ENCODE measurements around the gene CYTH2. TPM values are rescaled to one million over a fixed set of nuclear protein-coding genes. Genes with fewer than 3 reads are reported as not detected.
A peak's percentile ranks its signal among the peaks of the same experiment; 100 is the strongest.

The CYTH2 gene
- polyA plus RNA-seq, 6 donors from 2014 or later: 10.0 to 29.9 (median 20.3) TPM

- peak overlapping the region in 1 of 8 donors; percentile 42 for H3K4me3 Mint-ChIP-seq
- H3K9me3 Mint-ChIP-seq: no peaks in the 10 kb centered on the region
- H3K36me3 Mint-ChIP-seq: peaks cover 4 to 15% of the 10 kb centered on the region in 2 donors
- peak overlapping the region in 1 of 6 donors; percentile 30 for H3K27ac Mint-ChIP-seq
- no peaks in the 10 kb centered on the region for H3K27me3 Mint-ChIP-seq
- ATAC-seq (ENCODE audit: low read depth in 2 of 2) (no peak), DNase-seq (no peak)
- peaks cover 14 to 21% (median 17%) of the 10 kb centered on the region in 3 donors for H3K4me1 Mint-ChIP-seq
These were observed 6.3 kb downstream of the CYTH2 start for GRCh38 chr19:48475369-48476068.

GRCh38 chr19:48476176-48476575, 7.0 kb downstream of the CYTH2 start:
- H3K4me3 Mint-ChIP-seq: no peak overlapping the region
- H3K27ac Mint-ChIP-seq: peak overlapping the region in 1 of 6 donors; percentile 15
- ATAC-seq (ENCODE audit: low read depth in 2 of 2): no peak

GRCh38 chr19:48477067-48477685, 8.0 kb downstream of the CYTH2 start:
- Mint-ChIP-seq H3K4me1 (peaks cover 15 to 19% (median 16%) of the 10 kb centered on the region in 3 donors), H3K27ac (no peak overlapping the region), H3K27me3 (no peaks in the 10 kb centered on the region), H3K4me3 (peak overlapping the region in 2 of 8 donors; percentile 25 to 29), H3K9me3 (no peaks in the 10 kb centered on the region), H3K36me3 (peaks cover 4 to 8% of the 10 kb centered on the region in 2 donors)
- no peak for ATAC-seq (ENCODE audit: low read depth in 2 of 2)
- no peak for DNase-seq

More at GRCh38 chr19:48476176-48476575, 7.0 kb downstream of the CYTH2 start:
- peaks cover 15 to 21% (median 19%) of the 10 kb centered on the region in 3 donors for H3K4me1 Mint-ChIP-seq
- H3K9me3 Mint-ChIP-seq: no peaks in the 10 kb centered on the region
- DNase-seq: no peak
- no peaks in the 10 kb centered on the region for H3K27me3 Mint-ChIP-seq
- H3K36me3 Mint-ChIP-seq: peaks cover 4 to 9% of the 10 kb centered on the region in 2 donors

- Mint-ChIP-seq H3K4me3 (peak overlapping the region in 1 of 8 donors; percentile 15), H3K27ac (no peak overlapping the region), H3K27me3 (no peaks in the 10 kb centered on the region), H3K4me1 (peaks cover 13 to 19% (median 15%) of the 10 kb centered on the region in 3 donors), H3K36me3 (peaks cover 4 to 8% of the 10 kb centered on the region in 2 donors), H3K9me3 (no peaks in the 10 kb centered on the region)
- ATAC-seq (ENCODE audit: low read depth in 2 of 2) (no peak), DNase-seq (no peak)
These were observed 8.6 kb downstream of the CYTH2 start for GRCh38 chr19:48477698-48478338.

GRCh38 chr19:48478339-48479256, 9.4 kb downstream of the CYTH2 start:
- peaks cover 13 to 19% (median 15%) of the 10 kb centered on the region in 3 donors for H3K4me1 Mint-ChIP-seq
- H3K9me3 Mint-ChIP-seq: no peaks in the 10 kb centered on the region
- no peak for DNase-seq
- peaks cover 4 to 8% of the 10 kb centered on the region in 2 donors for H3K36me3 Mint-ChIP-seq
- no peak for ATAC-seq (ENCODE audit: low read depth in 2 of 2)
- H3K4me3 Mint-ChIP-seq: peak overlapping the region in 2 of 8 donors; percentile 77 to 86
- no peak overlapping the region for H3K27ac Mint-ChIP-seq
- H3K27me3 Mint-ChIP-seq: peaks cover 0 to 3% (median 0%) of the 10 kb centered on the region in 3 donors

GRCh38 chr19:48479686-48480085, 10.5 kb downstream of the CYTH2 start:
- Mint-ChIP-seq H3K4me3 (peak overlapping the region; percentile 77 to 94 (median 91)), H3K9me3 (no peaks in the 10 kb centered on the region), H3K4me1 (peaks cover 15 to 19% (median 18%) of the 10 kb centered on the region in 3 donors), H3K27me3 (peaks cover 0 to 12% (median 0%) of the 10 kb centered on the region in 3 donors), H3K36me3 (peaks cover 0 to under 1% of the 10 kb centered on the region in 2 donors), H3K27ac (peak overlapping the region in 2 of 6 donors; percentile 42 to 88)
- ATAC-seq (ENCODE audit: low read depth in 2 of 2): no peak
- no peak for DNase-seq

GRCh38 chr19:48480183-48480557, 11.0 kb downstream of the CYTH2 start:
- H3K4me1 Mint-ChIP-seq: peaks cover 15 to 19% (median 18%) of the 10 kb centered on the region in 3 donors
- no peaks in the 10 kb centered on the region for H3K9me3 Mint-ChIP-seq
- H3K27ac Mint-ChIP-seq: peak overlapping the region in 3 of 6 donors; percentile 42 to 88 (median 82)
- DNase-seq (no peak), ATAC-seq (ENCODE audit: low read depth in 2 of 2) (peak; percentile 57 to 69)
- H3K36me3 Mint-ChIP-seq: no peaks in the 10 kb centered on the region
- peak overlapping the region; percentile 77 to 94 (median 91) for H3K4me3 Mint-ChIP-seq
- peaks cover 0 to 12% (median 0%) of the 10 kb centered on the region in 3 donors for H3K27me3 Mint-ChIP-seq

- H3K4me1 Mint-ChIP-seq: peaks cover 13 to 19% (median 18%) of the 10 kb centered on the region in 3 donors
- peaks cover 0 to 12% (median 0%) of the 10 kb centered on the region in 3 donors for H3K27me3 Mint-ChIP-seq
- H3K4me3 Mint-ChIP-seq: peak overlapping the region; percentile 77 to 94 (median 91)
- H3K27ac Mint-ChIP-seq: peak overlapping the region; percentile 21 to 85 (median 66)
- DNase-seq (peak; percentile 47), ATAC-seq (ENCODE audit: low read depth in 2 of 2) (peak; percentile 81 to 83)
- H3K9me3 Mint-ChIP-seq: no peaks in the 10 kb centered on the region
- H3K36me3 Mint-ChIP-seq: no peaks in the 10 kb centered on the region
These were observed 11.7 kb downstream of the CYTH2 start for GRCh38 chr19:48480558-48481500.

- no peaks in the 10 kb centered on the region for H3K9me3 Mint-ChIP-seq
- DNase-seq: no peak
- H3K27ac Mint-ChIP-seq: peak overlapping the region in 2 of 6 donors; percentile 16 to 41
- no peaks in the 10 kb centered on the region for H3K36me3 Mint-ChIP-seq
- peaks cover 13 to 19% (median 18%) of the 10 kb centered on the region in 3 donors for H3K4me1 Mint-ChIP-seq
- peak overlapping the region in 7 of 8 donors; percentile 48 to 94 (median 86) for H3K4me3 Mint-ChIP-seq
- ATAC-seq (ENCODE audit: low read depth in 2 of 2): no peak
- H3K27me3 Mint-ChIP-seq: peaks cover 0 to 12% (median 8%) of the 10 kb centered on the region in 3 donors
These were observed 12.9 kb downstream of the CYTH2 start for GRCh38 chr19:48481846-48482639.

- H3K9me3 Mint-ChIP-seq: no peaks in the 10 kb centered on the region
- peaks cover 0 to 13% (median 12%) of the 10 kb centered on the region in 3 donors for H3K27me3 Mint-ChIP-seq
- ATAC-seq (ENCODE audit: low read depth in 2 of 2) (no peak), DNase-seq (no peak)
- peaks cover 13 to 20% (median 19%) of the 10 kb centered on the region in 3 donors for H3K4me1 Mint-ChIP-seq
- no peak overlapping the region for H3K27ac Mint-ChIP-seq
- H3K36me3 Mint-ChIP-seq: no peaks in the 10 kb centered on the region
- peak overlapping the region in 1 of 8 donors; percentile 37 for H3K4me3 Mint-ChIP-seq
These were observed 14.1 kb downstream of the CYTH2 start for GRCh38 chr19:48483301-48483700.

GRCh38 chr19:48484247-48484893, 15.2 kb downstream of the CYTH2 start:
- no peak overlapping the region for H3K27ac Mint-ChIP-seq

More at GRCh38 chr19:48484247-48484893, 15.2 kb downstream of the CYTH2 start:
- no peak for DNase-seq
- H3K9me3 Mint-ChIP-seq: no peaks in the 10 kb centered on the region
- H3K27me3 Mint-ChIP-seq: peaks cover 0 to 17% (median 12%) of the 10 kb centered on the region in 3 donors
- peaks cover 13 to 19% (median 16%) of the 10 kb centered on the region in 3 donors for H3K4me1 Mint-ChIP-seq
- no peak for ATAC-seq (ENCODE audit: low read depth in 2 of 2)
- no peaks in the 10 kb centered on the region for H3K36me3 Mint-ChIP-seq
- H3K4me3 Mint-ChIP-seq: no peak overlapping the region

All from naive B cell (primary cell).